PC-3 (cell line): Measurements from ENCODE around the gene SCAPER. TPM values are rescaled to one million over a fixed set of nuclear protein-coding genes. Genes with fewer than 3 reads are reported as not detected.
"Not testable (repeated sequence)": the region's sequence is repeated elsewhere in the genome, so short reads cannot be mapped to it uniquely, and the experiment has no call there.

Source experiments
- ATAC-seq: fragments of 200-7000 bp; cut with Tn5 transposase; 2 replicates; pipeline ENCODE4 v1.9.1; 2020; ENCODE audit warnings: mild to moderate bottlenecking, moderate library complexity
- BruUV-seq: library from RNA; stranded (reverse); fragments of 400-500 nt; replicated peaks from 2 replicates; lab custom pipeline; 2021; lab: Mats Ljungman, UMichigan
- CTCF ChIA-PET: fragments of 300-600 bp; sonication (Branson Sonifier 250); formaldehyde crosslinking; loops from one replicate; lab custom pipeline; 2022; ENCODE audit warnings: antibody characterized with exemption; lab: Charles Lee
- POLR2A ChIA-PET: fragments of 300-600 bp; sonication (Branson Sonifier 250); formaldehyde crosslinking; loops from one replicate; lab custom pipeline; 2022; ENCODE audit warnings: antibody characterized with exemption; ENCODE audit not compliant: unreplicated experiment; lab: Charles Lee
- DNase-seq: peaks from one replicate; pipeline ENCODE4 v3.0.0-alpha.2; 2015
- H2AFZ ChIP-seq: fragments of 300-600 bp; sonication (generic); 2 replicates; pipeline ENCODE4 v1.6.0; 2016; ENCODE audit warnings: antibody characterized with exemption, low read length
- H3F3A ChIP-seq: fragments of 300-600 bp; sonication (generic); one replicate; pipeline ENCODE4 v1.6.0; 2017; ENCODE audit warnings: antibody characterized with exemption, low read length, control low read depth, mild to moderate bottlenecking; ENCODE audit not compliant: unreplicated experiment
- H3K27ac ChIP-seq: fragments of 300-600 bp; sonication (generic); 2 replicates; pipeline ENCODE4 v1.5.1; 2016; ENCODE audit warnings: mild to moderate bottlenecking, low read length
- H3K27me3 ChIP-seq: fragments of 300-600 bp; sonication (generic); 2 replicates; pipeline ENCODE4 v1.6.1; 2016; ENCODE audit warnings: low read length, mixed read lengths
- H3K36me3 ChIP-seq: fragments of 300-600 bp; sonication (generic); 2 replicates; pipeline ENCODE4 v1.6.1; 2016; ENCODE audit warnings: low read depth, mixed run types, low read length, mixed read lengths
- H3K4me1 ChIP-seq: fragments of 300-600 bp; sonication (generic); 2 replicates; pipeline ENCODE4 v1.5.1; 2016; ENCODE audit warnings: low read length; ENCODE audit not compliant: insufficient read depth
- H3K4me2 ChIP-seq: fragments of 300-600 bp; sonication (generic); 2 replicates; pipeline ENCODE4 v1.6.0; 2016; ENCODE audit warnings: low read length
- H3K4me3 ChIP-seq: fragments of 300-600 bp; sonication (generic); 2 replicates; pipeline ENCODE4 v1.5.1; 2016; ENCODE audit warnings: mild to moderate bottlenecking, low read length, mixed read lengths
- H3K79me2 ChIP-seq: fragments of 300-600 bp; sonication (generic); 2 replicates; pipeline ENCODE4 v1.6.1; 2017; ENCODE audit warnings: low read length, mixed read lengths
- H3K9ac ChIP-seq: fragments of 300-600 bp; sonication (generic); 2 replicates; pipeline ENCODE4 v1.6.0; 2016; ENCODE audit warnings: mild to moderate bottlenecking, low read length
- H3K9me2 ChIP-seq: fragments of 300-600 bp; sonication (generic); replicated peaks from 2 replicates; pipeline ENCODE4 v1.6.1; 2016; ENCODE audit warnings: mixed run types, low read length, mixed read lengths
- H3K9me3 ChIP-seq: fragments of 300-600 bp; sonication (generic); 2 replicates; pipeline ENCODE4 v1.6.1; 2016; ENCODE audit warnings: low read length, mixed read lengths
- H4K20me1 ChIP-seq: fragments of 300-600 bp; sonication (generic); 2 replicates; pipeline ENCODE4 v1.6.1; 2016; ENCODE audit warnings: low read length, mixed read lengths
- CTCF ChIP-seq: fragments of 300-600 bp; sonication (generic); conservative IDR thresholded peaks from 2 replicates; pipeline ENCODE4 v1.5.1; 2017; ENCODE audit warnings: antibody characterized with exemption, low read depth, mild to moderate bottlenecking, low read length
- EZH2 ChIP-seq: fragments of 300-600 bp; sonication (generic); IDR thresholded peaks from one replicate; pipeline ENCODE4 v1.6.1; 2017; ENCODE audit warnings: antibody characterized with exemption, mild to moderate bottlenecking, low read length; ENCODE audit not compliant: unreplicated experiment
- EZH2phosphoT487 ChIP-seq: fragments of 300-600 bp; sonication (generic); IDR thresholded peaks from 2 replicates; pipeline ENCODE4 v1.6.1; 2018; ENCODE audit warnings: mild to moderate bottlenecking, antibody characterized with exemption, low read length, borderline replicate concordance
- intact Hi-C: fragments of 100-400 bp; cut with micrococcal nuclease; formaldehyde crosslinking; loops from 2 replicates; pipeline ENCODE4 v1.9.0; 2023
- total RNA-seq: library from RNA; depleted of rRNA; stranded (reverse); fragments of >200 nt; gene quantifications from 2 replicates; pipeline ENCODE4 v1.2.3, GENCODE V29; 2014

The SCAPER gene
- total RNA-seq, 1 experiment from 2014 or later: 6.0 TPM

GRCh38 chr15:76714950-76715349 is 190.2 kb downstream of the SCAPER start:
- POLR2A ChIA-PET: no interaction called here
- CTCF ChIA-PET: no interaction called here
- Histone ChIP-seq H3K79me2 (no peaks in the 10 kb centered on the region), H3K9ac (no peak overlapping the region), H3K9me3 (no peaks in the 10 kb centered on the region), H3K27ac (no peak overlapping the region), H4K20me1 (no peaks in the 10 kb centered on the region), H3K36me3 (no peaks in the 10 kb centered on the region), H3K4me1 (no peaks in the 10 kb centered on the region), H3K4me2 (no peak overlapping the region), H3K9me2 (no peaks in the 10 kb centered on the region), H2AFZ (no peak overlapping the region), H3K4me3 (no peak overlapping the region), H3K27me3 (no peaks in the 10 kb centered on the region), H3F3A (no peaks in the 10 kb centered on the region)
- TF ChIP-seq EZH2phosphoT487: no peak
- no peak for TF ChIP-seq CTCF
- no peak for TF ChIP-seq EZH2
- intact Hi-C loops: no loop called here
- ATAC-seq (no peak), DNase-seq (no peak)
- no TSS peak for BruUV-seq

GRCh38 chr15:76711351-76711827 is 193.8 kb downstream of the SCAPER start:
- Histone ChIP-seq H3K4me2 (no peak overlapping the region), H2AFZ (no peak overlapping the region), H3K4me1 (no peaks in the 10 kb centered on the region), H3K36me3 (no peaks in the 10 kb centered on the region), H3K4me3 (no peak overlapping the region), H4K20me1 (no peaks in the 10 kb centered on the region), H3K27ac (no peak overlapping the region), H3F3A (no peaks in the 10 kb centered on the region), H3K79me2 (no peaks in the 10 kb centered on the region), H3K9ac (no peak overlapping the region), H3K9me2 (no peaks in the 10 kb centered on the region), H3K27me3 (no peaks in the 10 kb centered on the region), H3K9me3 (no peaks in the 10 kb centered on the region)
- CTCF ChIA-PET: no interaction called here
- POLR2A ChIA-PET: no interaction called here
- no peak for DNase-seq
- ATAC-seq: no peak
- intact Hi-C loops: no loop called here
- no TSS peak for BruUV-seq
- TF ChIP-seq CTCF: no peak
- no peak for TF ChIP-seq EZH2
- no peak for TF ChIP-seq EZH2phosphoT487

GRCh38 chr15:76704032-76704431 is 201.1 kb downstream of the SCAPER start:
- H3K36me3 ChIP-seq, H3K27me3 ChIP-seq, ATAC-seq, H3K9ac ChIP-seq, H3K79me2 ChIP-seq, DNase-seq, H3K27ac ChIP-seq, H2AFZ ChIP-seq, H3K4me3 ChIP-seq, intact Hi-C loops, H3K4me2 ChIP-seq, POLR2A ChIA-PET, H3K4me1 ChIP-seq, BruUV-seq, H3K9me3 ChIP-seq, CTCF ChIA-PET, H3K9me2 ChIP-seq, H3F3A ChIP-seq, H4K20me1 ChIP-seq: not testable (repeated sequence)
